ENCODE results near the gene PPP6R1. TPM values are rescaled to one million over a fixed set of nuclear protein-coding genes. Genes with fewer than 3 reads are reported as not detected.
A peak's percentile ranks its signal among the peaks of the same experiment; 100 is the strongest.

Gene PPP6R1
- total and polyA plus RNA-seq, 2 experiments from 2014 or later = 37.1 to 76.0 TPM

DNA sequence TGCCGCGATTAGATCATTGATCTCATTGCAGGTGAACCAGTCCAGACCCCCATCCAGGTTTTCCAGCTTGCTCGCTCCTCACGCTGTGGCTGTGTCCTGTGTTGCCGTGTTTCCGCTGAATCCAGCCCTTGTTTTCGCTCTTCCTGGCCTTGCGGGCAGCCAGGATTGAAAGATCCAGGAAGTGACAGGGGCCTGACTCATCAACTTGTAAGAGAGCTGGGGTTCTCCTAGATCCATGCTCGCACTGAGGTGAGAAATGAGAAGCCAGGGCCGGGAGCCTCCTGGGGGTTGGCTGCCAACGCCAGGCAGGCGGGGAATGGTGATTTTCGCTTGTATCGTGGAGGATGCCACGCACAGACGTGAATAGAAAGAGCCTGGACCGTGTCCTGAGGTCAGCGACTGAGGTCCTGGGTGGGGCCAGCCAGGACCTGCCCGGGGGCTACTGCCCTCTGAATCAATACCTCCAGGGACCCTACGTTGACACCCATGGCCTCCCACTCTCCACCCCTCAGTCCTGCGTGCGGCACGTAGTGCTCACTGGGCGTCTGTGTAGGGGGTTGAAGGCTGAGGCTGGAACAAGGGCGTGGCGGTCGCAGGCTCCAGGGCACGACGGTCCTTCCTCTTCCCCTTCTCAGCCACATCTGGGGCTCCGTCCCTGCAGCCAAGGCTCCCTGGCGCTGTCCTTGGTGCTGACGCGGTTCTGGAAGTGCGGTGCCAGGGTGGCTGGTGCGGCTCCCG is 42.2 kb downstream of the PPP6R1 start:
- H3K9me2 ChIP-seq (replicated peaks; ENCODE audit: insufficient read depth) = no peaks in the 10 kb centered on the region

DNA sequence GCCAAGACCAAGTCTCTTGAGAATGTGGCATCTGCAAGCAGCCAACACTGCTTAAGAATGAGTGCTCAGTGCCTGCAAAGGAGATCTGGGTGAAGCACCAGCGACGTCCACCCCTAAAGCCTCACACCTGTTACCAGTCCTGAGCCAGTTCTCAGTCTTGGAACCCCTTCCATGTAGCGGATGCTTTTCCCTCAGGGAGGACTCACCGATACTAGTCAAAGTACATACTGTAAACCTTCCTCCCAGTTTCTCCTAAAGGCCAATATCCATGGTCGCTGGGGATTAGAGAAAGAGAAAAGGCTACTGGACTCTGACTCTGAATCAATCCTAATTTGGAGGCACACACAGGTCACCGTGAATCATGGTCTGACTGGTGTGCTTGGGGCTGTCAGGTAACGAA is 45.3 kb downstream of the PPP6R1 start:
- no peak overlapping the region for H3K4me3 ChIP-seq
- H3K79me2 ChIP-seq = no peaks in the 10 kb centered on the region
- no peaks in the 10 kb centered on the region for H3K36me3 ChIP-seq (replicated peaks; ENCODE audit: insufficient read depth, low read depth)
- peaks cover 23% of the 10 kb centered on the region for H3K4me1 ChIP-seq (ENCODE audit: insufficient read depth)
- 92% methylated on average over 7 of the region's 7 CpGs for WGBS (ENCODE audit: low lambda C conversion rate, missing lambda C conversion rate)
- DNase-seq (ENCODE audit: low spot score) = no peak
- H3K9me3 ChIP-seq (ENCODE audit: low read depth) = no peaks in the 10 kb centered on the region
- no peak overlapping the region for H3K4me2 ChIP-seq
- no peaks in the 10 kb centered on the region for H4K20me1 ChIP-seq (ENCODE audit: insufficient read depth, poor library complexity, severe bottlenecking)
- TF ChIP-seq EZH2 (IDR thresholded peaks at IDR 0.05; ENCODE audit: borderline replicate concordance) = no peak
- no peak for TF ChIP-seq EZH2phosphoT487 (IDR thresholded peaks at IDR 0.05; ENCODE audit: low read depth, severe bottlenecking, unreplicated experiment)
- TF ChIP-seq, protein P1, sequence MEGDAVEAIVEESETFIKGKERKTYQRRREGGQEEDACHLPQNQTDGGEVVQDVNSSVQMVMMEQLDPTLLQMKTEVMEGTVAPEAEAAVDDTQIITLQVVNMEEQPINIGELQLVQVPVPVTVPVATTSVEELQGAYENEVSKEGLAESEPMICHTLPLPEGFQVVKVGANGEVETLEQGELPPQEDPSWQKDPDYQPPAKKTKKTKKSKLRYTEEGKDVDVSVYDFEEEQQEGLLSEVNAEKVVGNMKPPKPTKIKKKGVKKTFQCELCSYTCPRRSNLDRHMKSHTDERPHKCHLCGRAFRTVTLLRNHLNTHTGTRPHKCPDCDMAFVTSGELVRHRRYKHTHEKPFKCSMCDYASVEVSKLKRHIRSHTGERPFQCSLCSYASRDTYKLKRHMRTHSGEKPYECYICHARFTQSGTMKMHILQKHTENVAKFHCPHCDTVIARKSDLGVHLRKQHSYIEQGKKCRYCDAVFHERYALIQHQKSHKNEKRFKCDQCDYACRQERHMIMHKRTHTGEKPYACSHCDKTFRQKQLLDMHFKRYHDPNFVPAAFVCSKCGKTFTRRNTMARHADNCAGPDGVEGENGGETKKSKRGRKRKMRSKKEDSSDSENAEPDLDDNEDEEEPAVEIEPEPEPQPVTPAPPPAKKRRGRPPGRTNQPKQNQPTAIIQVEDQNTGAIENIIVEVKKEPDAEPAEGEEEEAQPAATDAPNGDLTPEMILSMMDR (IDR thresholded peaks at IDR 0.05; ENCODE audit: poor library complexity) = no peak
- no peaks in the 10 kb centered on the region for H3K27me3 ChIP-seq
- no peaks in the 10 kb centered on the region for H3K9me2 ChIP-seq (replicated peaks; ENCODE audit: insufficient read depth)
- no peak overlapping the region for H2AFZ ChIP-seq
- H3K27ac ChIP-seq = no peak overlapping the region

More for the DNA sequence above, 42.2 kb downstream of the PPP6R1 start:
- Histone ChIP-seq H3K36me3 (replicated peaks; ENCODE audit: insufficient read depth, low read depth) (no peaks in the 10 kb centered on the region), H3K9me3 (ENCODE audit: low read depth) (no peaks in the 10 kb centered on the region), H3K79me2 (no peaks in the 10 kb centered on the region), H4K20me1 (ENCODE audit: insufficient read depth, poor library complexity, severe bottlenecking) (no peaks in the 10 kb centered on the region), H3K4me1 (ENCODE audit: insufficient read depth) (peaks cover 8% of the 10 kb centered on the region), H3K27me3 (no peaks in the 10 kb centered on the region), H3K4me3 (peak overlapping the region; percentile 45), H2AFZ (no peak overlapping the region), H3K27ac (peak overlapping the region; percentile 88), H3K4me2 (peak overlapping the region; percentile 93)
- 7% methylated on average over 36 of the region's 36 CpGs for WGBS (ENCODE audit: low lambda C conversion rate, missing lambda C conversion rate)
- DNase-seq (ENCODE audit: low spot score) = peak; percentile 92
- TF ChIP-seq EZH2 (IDR thresholded peaks at IDR 0.05; ENCODE audit: borderline replicate concordance) (no peak), EZH2phosphoT487 (IDR thresholded peaks at IDR 0.05; ENCODE audit: low read depth, severe bottlenecking, unreplicated experiment) (no peak)
- TF ChIP-seq, protein P1 (IDR thresholded peaks at IDR 0.05; ENCODE audit: poor library complexity) = no peak

DNA sequence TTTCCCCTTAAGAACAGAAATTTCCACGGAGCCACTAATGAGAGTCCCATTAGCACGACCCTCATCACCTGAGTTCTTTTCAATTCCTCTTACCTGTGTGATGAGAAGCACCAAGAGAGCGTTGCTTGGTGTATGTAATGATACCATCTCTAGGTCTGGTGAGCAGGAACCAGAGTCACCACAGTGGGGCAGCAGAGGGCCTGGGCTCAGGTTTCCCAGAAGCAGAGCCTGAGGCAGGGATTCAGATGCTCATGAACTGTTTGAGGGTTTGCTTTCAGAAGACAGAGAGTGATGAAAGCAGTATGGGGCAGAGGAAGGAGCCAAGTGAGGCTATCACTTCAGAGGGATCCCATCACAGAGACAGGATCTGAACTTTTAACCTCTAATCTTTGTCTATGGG is 46.4 kb downstream of the PPP6R1 start:
- H2AFZ ChIP-seq = no peak overlapping the region
- DNase-seq (ENCODE audit: low spot score) = peak; percentile 34
- 87% methylated on average over 3 of the region's 3 CpGs for WGBS (ENCODE audit: low lambda C conversion rate, missing lambda C conversion rate)
- no peak for TF ChIP-seq EZH2phosphoT487 (IDR thresholded peaks at IDR 0.05; ENCODE audit: low read depth, severe bottlenecking, unreplicated experiment)
- TF ChIP-seq, protein P1 (IDR thresholded peaks at IDR 0.05; ENCODE audit: poor library complexity) = peak; percentile 29
- H3K79me2 ChIP-seq = no peaks in the 10 kb centered on the region
- H3K4me1 ChIP-seq (ENCODE audit: insufficient read depth) = peaks cover 23% of the 10 kb centered on the region
- H3K27me3 ChIP-seq = no peaks in the 10 kb centered on the region
- no peak overlapping the region for H3K4me2 ChIP-seq
- H3K9me2 ChIP-seq (replicated peaks; ENCODE audit: insufficient read depth) = no peaks in the 10 kb centered on the region
- no peak overlapping the region for H3K27ac ChIP-seq
- no peak overlapping the region for H3K4me3 ChIP-seq
- no peaks in the 10 kb centered on the region for H3K36me3 ChIP-seq (replicated peaks; ENCODE audit: insufficient read depth, low read depth)
- H4K20me1 ChIP-seq (ENCODE audit: insufficient read depth, poor library complexity, severe bottlenecking) = no peaks in the 10 kb centered on the region
- no peaks in the 10 kb centered on the region for H3K9me3 ChIP-seq (ENCODE audit: low read depth)

Measured in hepatocyte (in vitro differentiated cells).